ENCODE measurements around the gene TNK2. TPM values are rescaled to one million over a fixed set of nuclear protein-coding genes. Genes with fewer than 3 reads are reported as not detected.

Gene TNK2
- total and polyA plus RNA-seq, 2 of the 8 experiments (the other 6 are each of a cell fraction or from before 2014, with no cell fraction given): 10.4 to 33.9 TPM

DNA sequence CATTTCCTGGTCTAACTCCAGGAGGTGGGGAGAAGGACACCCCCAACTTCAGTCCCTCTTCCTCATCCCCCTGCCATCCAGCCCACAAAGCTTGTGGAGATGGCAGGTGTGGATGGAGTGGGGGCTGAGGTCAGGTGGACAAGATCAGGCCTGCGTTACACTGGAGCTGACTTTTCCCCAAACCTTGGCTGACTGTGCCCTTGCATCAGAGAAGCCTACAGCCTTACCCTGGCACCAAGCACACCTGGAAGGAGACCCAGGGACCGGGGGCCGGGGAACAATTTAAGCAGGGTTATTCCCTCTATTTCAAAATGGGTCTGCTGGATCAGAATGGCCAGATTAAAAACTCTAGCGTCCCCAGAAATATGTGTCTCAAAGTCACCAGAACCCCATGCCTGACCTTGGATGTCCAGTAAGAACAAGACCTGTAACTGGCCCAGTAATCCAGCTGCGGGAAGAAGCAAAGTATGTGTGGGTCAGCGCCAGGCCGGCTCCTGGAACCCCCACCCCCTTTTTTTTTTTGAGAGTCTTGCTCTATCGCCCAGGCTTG is 14.4 kb downstream of the TNK2 start (continued):
- TF ChIP-seq JUND (IDR thresholded peaks at IDR 0.05; ENCODE audit: low read length) (no peak), MAFK (IDR thresholded peaks at IDR 0.05; ENCODE audit: low read depth, low read length) (no peak)
